Upper lobe of right lung (tissue), 1 donor: ENCODE data around the gene ANO4. TPM values are rescaled to one million over a fixed set of nuclear protein-coding genes. Genes with fewer than 3 reads are reported as not detected.

Experiments used
- ATAC-seq: fragments of 200-7000 bp; cut with Tn5 transposase; one replicate; pipeline ENCODE4 v1.9.1; 2020; ENCODE audit warnings: mild to moderate bottlenecking, moderate library complexity
- DNase-seq: peaks from one replicate; pipeline ENCODE4 v3.0.0-alpha.2; 2020
- H3K27ac ChIP-seq: fragments of 200-600 bp; one replicate; pipeline ENCODE4 v1.8.0; 2022
- H3K27me3 ChIP-seq: fragments of 200-600 bp; one replicate; pipeline ENCODE4 v1.8.0; 2022; ENCODE audit warnings: mild to moderate bottlenecking
- H3K36me3 ChIP-seq: fragments of 200-600 bp; one replicate; pipeline ENCODE4 v1.8.0; 2022
- H3K4me1 ChIP-seq: fragments of 200-600 bp; one replicate; pipeline ENCODE4 v1.8.0; 2022
- H3K4me3 ChIP-seq: fragments of 200-600 bp; one replicate; pipeline ENCODE4 v1.8.0; 2022; ENCODE audit warnings: mild to moderate bottlenecking
- H3K9me3 ChIP-seq: fragments of 200-600 bp; one replicate; pipeline ENCODE4 v1.8.0; 2022
- CTCF ChIP-seq: fragments of 200-600 bp; IDR thresholded peaks from one replicate; pipeline ENCODE4 v1.8.0; 2022; ENCODE audit warnings: antibody characterized with exemption
- intact Hi-C: fragments of 100-400 bp; cut with DNase I; formaldehyde crosslinking; loops from one replicate; pipeline ENCODE4 v1.11.0; 2022
- total RNA-seq: library from RNA; stranded (reverse); fragmentation: NEBNext Ultra II Directional; extraction: Animal tissue kit (Norgen Biotek cat#: 25700); gene quantifications from one replicate; pipeline ENCODE4 v1.2.1, GENCODE V29; 2021
- donor health status: DM: no; HTN: yes; CAD: no; lungs with severe emphysema.

The ANO4 gene
- total RNA-seq, 1 donor from 2014 or later, result 0.38 TPM

GRCh38 chr12:100868487-100868886, 73.9 kb downstream of the ANO4 start:
- H3K27me3 ChIP-seq, result no peaks in the 10 kb centered on the region
- H3K9me3 ChIP-seq, result peaks cover 1% of the 10 kb centered on the region
- DNase-seq (no peak), ATAC-seq (no peak)
- H3K27ac ChIP-seq, result no peak overlapping the region
- no peaks in the 10 kb centered on the region for H3K4me1 ChIP-seq
- TF ChIP-seq CTCF, result no peak
- no peaks in the 10 kb centered on the region for H3K36me3 ChIP-seq
- intact Hi-C loops, result no loop called here
- no peak overlapping the region for H3K4me3 ChIP-seq

DNA sequence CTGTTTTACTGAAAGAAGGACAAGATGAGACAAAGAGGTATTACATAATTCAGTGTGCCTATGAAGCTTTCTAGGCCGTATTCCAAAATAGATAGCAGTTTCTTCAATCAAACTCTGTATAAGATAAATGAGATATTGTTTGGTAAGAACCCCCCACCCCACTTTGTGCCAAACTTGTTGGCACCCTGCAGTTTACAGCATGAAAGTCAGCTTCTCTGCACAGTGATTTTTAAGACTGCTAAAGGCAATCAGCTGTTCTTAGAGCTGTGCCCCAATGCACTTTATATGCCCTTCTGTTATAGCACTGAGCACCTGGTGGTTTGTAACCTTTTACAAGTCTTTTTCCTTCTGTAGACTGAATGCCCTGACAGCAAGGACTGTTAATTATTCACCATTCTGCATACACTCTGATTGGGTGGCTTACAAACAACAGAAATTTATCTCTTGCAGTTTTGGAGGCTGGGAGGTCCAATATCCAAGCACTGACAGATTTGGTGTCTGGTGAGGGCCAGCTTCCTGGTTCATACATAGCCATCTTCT, 76.7 kb downstream of the ANO4 start:
- DNase-seq, result no peak
- intact Hi-C loops, result no loop called here
- no peaks in the 10 kb centered on the region for H3K27me3 ChIP-seq
- H3K9me3 ChIP-seq, result peaks cover 12% of the 10 kb centered on the region
- no peaks in the 10 kb centered on the region for H3K4me1 ChIP-seq
- no peak for TF ChIP-seq CTCF
- no peak for ATAC-seq
- H3K36me3 ChIP-seq, result no peaks in the 10 kb centered on the region
- no peak overlapping the region for H3K4me3 ChIP-seq
- no peak overlapping the region for H3K27ac ChIP-seq

GRCh38 chr12:100875156-100875555, 80.6 kb downstream of the ANO4 start:
- TF ChIP-seq CTCF, result no peak
- Histone ChIP-seq H3K9me3 (peaks cover 12% of the 10 kb centered on the region), H3K27ac (no peak overlapping the region), H3K36me3 (no peaks in the 10 kb centered on the region), H3K4me3 (no peak overlapping the region), H3K4me1 (no peaks in the 10 kb centered on the region), H3K27me3 (no peaks in the 10 kb centered on the region)
- ATAC-seq (no peak), DNase-seq (no peak)
- intact Hi-C loops, result no loop called here

GRCh38 chr12:100875771-100876170, 81.2 kb downstream of the ANO4 start:
- no peaks in the 10 kb centered on the region for H3K36me3 ChIP-seq
- intact Hi-C loops, result no loop called here
- no peak for ATAC-seq
- H3K4me1 ChIP-seq, result no peaks in the 10 kb centered on the region
- H3K27ac ChIP-seq, result no peak overlapping the region
- DNase-seq, result no peak
- H3K9me3 ChIP-seq, result peaks cover 12% of the 10 kb centered on the region
- H3K27me3 ChIP-seq, result no peaks in the 10 kb centered on the region
- H3K4me3 ChIP-seq, result no peak overlapping the region
- no peak for TF ChIP-seq CTCF

- Histone ChIP-seq H3K9me3 (peaks cover 12% of the 10 kb centered on the region), H3K4me3 (no peak overlapping the region), H3K27ac (no peak overlapping the region), H3K4me1 (no peaks in the 10 kb centered on the region), H3K36me3 (no peaks in the 10 kb centered on the region), H3K27me3 (no peaks in the 10 kb centered on the region)
- no peak for DNase-seq
- TF ChIP-seq CTCF, result no peak
- intact Hi-C loops, result no loop called here
- no peak for ATAC-seq
Measured at GRCh38 chr12:100877776-100878175, 83.2 kb downstream of the ANO4 start.

DNA sequence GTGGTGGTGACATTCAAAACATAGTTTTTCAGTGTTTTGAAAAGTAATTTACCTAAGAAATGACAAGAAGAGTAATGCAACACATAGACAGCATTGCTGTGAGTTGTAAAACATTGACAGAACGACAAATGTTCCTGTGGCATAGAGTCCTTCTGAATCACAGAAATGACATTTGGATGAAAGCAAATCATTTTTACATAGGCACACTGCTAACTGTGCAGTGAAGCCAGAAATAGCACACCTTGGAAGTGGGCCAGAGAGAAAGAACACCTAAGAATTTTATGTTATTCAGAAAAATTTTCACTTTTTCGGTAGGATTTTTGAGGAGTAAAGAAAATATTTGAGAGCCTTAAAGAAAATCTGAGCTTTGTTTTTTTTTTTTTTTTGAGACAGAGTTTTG, 100.6 kb downstream of the ANO4 start:
- Histone ChIP-seq H3K9me3 (no peaks in the 10 kb centered on the region), H3K4me1 (no peaks in the 10 kb centered on the region), H3K27ac (no peak overlapping the region), H3K4me3 (no peak overlapping the region), H3K27me3 (no peaks in the 10 kb centered on the region), H3K36me3 (no peaks in the 10 kb centered on the region)
- intact Hi-C loops, result no loop called here
- DNase-seq, result no peak
- ATAC-seq, result no peak
- TF ChIP-seq CTCF, result no peak
